Neuronal stem cell (in vitro differentiated cells): ENCODE results near the gene TUBA4B.

ENCODE experiments used
- DNase-seq: peaks from one replicate; pipeline ENCODE4 v3.0.0-alpha.2; 2013; ENCODE audit warnings: low spot score
- H2AFZ ChIP-seq: one replicate; pipeline ENCODE4 v1.6.1; 2013; ENCODE audit warnings: mild to moderate bottlenecking, low read length, inconsistent platforms
- H2AK5ac ChIP-seq: 2 replicates; pipeline ENCODE4 v1.6.1; 2013; ENCODE audit warnings: low read depth, mild to moderate bottlenecking, inconsistent platforms, low read length, moderate library complexity, mixed read lengths
- H2BK120ac ChIP-seq: 2 replicates; pipeline ENCODE4 v1.6.1; 2013; ENCODE audit warnings: low read depth, mild to moderate bottlenecking, inconsistent platforms, low read length, moderate library complexity, mixed read lengths
- H2BK12ac ChIP-seq: one replicate; pipeline ENCODE4 v1.6.1; 2013; ENCODE audit warnings: low read length, inconsistent platforms
- H2BK15ac ChIP-seq: 2 replicates; pipeline ENCODE4 v1.6.1; 2013; ENCODE audit warnings: mild to moderate bottlenecking, low read length, inconsistent platforms, mixed read lengths
- H2BK5ac ChIP-seq: one replicate; pipeline ENCODE4 v1.6.1; 2013; ENCODE audit warnings: inconsistent platforms, mild to moderate bottlenecking, low read length, moderate library complexity
- H3K14ac ChIP-seq: one replicate; pipeline ENCODE4 v1.6.1; 2013; ENCODE audit warnings: low read length, inconsistent platforms
- H3K18ac ChIP-seq: 2 replicates; pipeline ENCODE4 v1.6.1; 2013; ENCODE audit warnings: low read length, inconsistent platforms
- H3K23ac ChIP-seq: 2 replicates; pipeline ENCODE4 v1.6.1; 2013; ENCODE audit warnings: low read depth, mild to moderate bottlenecking, mixed read lengths, low read length, inconsistent platforms; ENCODE audit not compliant: poor library complexity
- H3K27ac ChIP-seq: replicated peaks from 3 replicates; pipeline ENCODE4 v1.5.1; 2013; ENCODE audit warnings: low read length, inconsistent platforms
- H3K27me3 ChIP-seq, 3 experiments: 2 replicates each; pipeline ENCODE4 v1.6.1; 2013; ENCODE audit warnings: low read length in 3 of 3, mild to moderate bottlenecking in 2 of 3, inconsistent platforms in 1 of 3, low read depth in 1 of 3, mixed read lengths in 1 of 3, moderate library complexity in 1 of 3; ENCODE audit not compliant: control insufficient read depth in 3 of 3, insufficient read depth in 3 of 3
- H3K36me3 ChIP-seq, 2 donors: replicated peaks in 1 of 2; 2 replicates each; pipeline ENCODE4 v1.6.1; 2013; ENCODE audit warnings: low read length in 2 of 2; ENCODE audit not compliant: control insufficient read depth in 2 of 2, insufficient read depth in 2 of 2
- H3K4ac ChIP-seq: 2 replicates; pipeline ENCODE4 v1.6.1; 2013; ENCODE audit warnings: inconsistent platforms, mild to moderate bottlenecking, low read length, moderate library complexity
- H3K4me1 ChIP-seq, 2 donors: 1 replicate in 1 of 2; 2 replicates in 1 of 2; pipeline ENCODE4 v1.6.1; 2013; ENCODE audit warnings: low read length in 2 of 2, low read depth in 1 of 2; ENCODE audit not compliant: control insufficient read depth in 2 of 2, insufficient read depth in 1 of 2
- H3K4me2 ChIP-seq: one replicate; pipeline ENCODE4 v1.6.1; 2013; ENCODE audit warnings: mild to moderate bottlenecking, low read length, inconsistent platforms; ENCODE audit not compliant: insufficient read depth, poor library complexity, severe bottlenecking
- H3K4me3 ChIP-seq, 2 donors: 2 replicates each; pipeline ENCODE4 v1.5.1; 2013; ENCODE audit warnings: low read length in 2 of 2, mild to moderate bottlenecking in 2 of 2, inconsistent platforms in 1 of 2, moderate library complexity in 1 of 2
- H3K79me1 ChIP-seq: one replicate; pipeline ENCODE4 v1.6.1; 2013; ENCODE audit warnings: low read depth, mild to moderate bottlenecking, inconsistent platforms, low read length, moderate library complexity
- H3K9ac ChIP-seq: one replicate; pipeline ENCODE4 v1.6.1; 2013; ENCODE audit warnings: mild to moderate bottlenecking, low read depth, low read length, inconsistent platforms; ENCODE audit not compliant: poor library complexity
- H3K9me3 ChIP-seq, 2 donors: replicated peaks in 1 of 2; 2 replicates each; pipeline versions ENCODE3 to v1.6.1; 2013; ENCODE audit warnings: low read length in 2 of 2, mild to moderate bottlenecking in 2 of 2, inconsistent platforms in 1 of 2, low read depth in 1 of 2, mixed read lengths in 1 of 2, moderate library complexity in 1 of 2; ENCODE audit not compliant: control insufficient read depth in 2 of 2, insufficient read depth in 1 of 2
- H4K8ac ChIP-seq: one replicate; pipeline ENCODE4 v1.6.1; 2013; ENCODE audit warnings: low read depth, mild to moderate bottlenecking, inconsistent platforms, low read length, moderate library complexity
- H4K91ac ChIP-seq: one replicate; pipeline ENCODE4 v1.6.1; 2013; ENCODE audit warnings: low read length, low read depth, mild to moderate bottlenecking, inconsistent platforms; ENCODE audit not compliant: poor library complexity
- WGBS, 2 donors: extraction: QIAGEN DNeasy Blood & Tissue Kit; methylation state at CpG; one replicate each; pipeline ENCODE4 v1.1.7; 2013; ENCODE audit warnings: missing lambda C conversion rate in 2 of 2, mixed read lengths in 1 of 2; ENCODE audit not compliant: insufficient read length in 2 of 2, insufficient replicate concordance in 1 of 2; ENCODE audit errors: extremely low coverage in 2 of 2; 5-methylcytosine and 5-hydroxymethylcytosine counted together

TUBA4B gene

DNA sequence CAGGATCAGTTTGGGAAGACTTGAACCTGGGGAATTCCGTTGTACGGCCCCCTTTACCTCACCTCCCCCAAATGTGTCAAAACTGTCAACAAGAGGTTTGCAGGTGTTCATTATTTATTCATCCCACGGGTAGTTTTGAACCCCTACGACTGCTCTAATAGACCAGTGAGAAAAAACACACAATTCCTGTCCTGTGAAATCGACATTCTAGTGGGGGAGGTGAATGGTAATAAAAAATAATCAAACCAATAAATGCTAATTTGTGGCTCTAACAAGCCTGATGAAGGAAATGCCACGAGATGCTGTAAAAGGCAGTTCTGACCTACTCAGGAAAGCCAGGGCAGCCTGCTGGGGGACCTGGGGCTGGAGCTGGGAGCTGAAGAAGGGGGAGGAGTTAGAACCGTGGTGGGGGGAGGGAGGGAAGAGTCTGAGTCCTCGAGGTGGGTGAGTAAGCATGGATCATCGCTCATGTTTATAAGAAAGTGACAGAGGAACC, 25.7 kb downstream of the TUBA4B start:
- WGBS, 2 donors, result no CpG with 5 or more reads among the region's 9 CpGs
- no peak overlapping the region for H2BK12ac ChIP-seq
- peak overlapping the region; percentile 81 for H3K4me2 ChIP-seq
- H3K4me3 ChIP-seq, result peak overlapping the region; percentile 62 to 75
- H4K91ac ChIP-seq, result no peak overlapping the region
- H2BK5ac ChIP-seq, result no peak overlapping the region
- H3K27ac ChIP-seq, result peak overlapping the region; percentile 81
- peak overlapping the region; percentile 96 for H2AFZ ChIP-seq
- peaks cover 21 to 24% of the 10 kb centered on the region in 2 donors for H3K4me1 ChIP-seq
- no peak overlapping the region for H2BK15ac ChIP-seq
- H2BK120ac ChIP-seq, result no peak overlapping the region
- no peaks in the 10 kb centered on the region for H3K9me3 ChIP-seq
- no peaks in the 10 kb centered on the region for H3K79me1 ChIP-seq
- no peak overlapping the region for H3K4ac ChIP-seq
- peaks cover 0 to 12% (median 3%) of the 10 kb centered on the region in 3 experiments for H3K27me3 ChIP-seq
- peak overlapping the region; percentile 34 for H3K9ac ChIP-seq
- H3K36me3 ChIP-seq, result peaks cover 16 to 28% of the 10 kb centered on the region in 2 donors
- peak overlapping the region; percentile 17 for H2AK5ac ChIP-seq
- peak overlapping the region; percentile 70 for H3K18ac ChIP-seq
- H3K23ac ChIP-seq, result no peak overlapping the region
- no peak for DNase-seq
- no peak overlapping the region for H3K14ac ChIP-seq
- no peak overlapping the region for H4K8ac ChIP-seq

DNA sequence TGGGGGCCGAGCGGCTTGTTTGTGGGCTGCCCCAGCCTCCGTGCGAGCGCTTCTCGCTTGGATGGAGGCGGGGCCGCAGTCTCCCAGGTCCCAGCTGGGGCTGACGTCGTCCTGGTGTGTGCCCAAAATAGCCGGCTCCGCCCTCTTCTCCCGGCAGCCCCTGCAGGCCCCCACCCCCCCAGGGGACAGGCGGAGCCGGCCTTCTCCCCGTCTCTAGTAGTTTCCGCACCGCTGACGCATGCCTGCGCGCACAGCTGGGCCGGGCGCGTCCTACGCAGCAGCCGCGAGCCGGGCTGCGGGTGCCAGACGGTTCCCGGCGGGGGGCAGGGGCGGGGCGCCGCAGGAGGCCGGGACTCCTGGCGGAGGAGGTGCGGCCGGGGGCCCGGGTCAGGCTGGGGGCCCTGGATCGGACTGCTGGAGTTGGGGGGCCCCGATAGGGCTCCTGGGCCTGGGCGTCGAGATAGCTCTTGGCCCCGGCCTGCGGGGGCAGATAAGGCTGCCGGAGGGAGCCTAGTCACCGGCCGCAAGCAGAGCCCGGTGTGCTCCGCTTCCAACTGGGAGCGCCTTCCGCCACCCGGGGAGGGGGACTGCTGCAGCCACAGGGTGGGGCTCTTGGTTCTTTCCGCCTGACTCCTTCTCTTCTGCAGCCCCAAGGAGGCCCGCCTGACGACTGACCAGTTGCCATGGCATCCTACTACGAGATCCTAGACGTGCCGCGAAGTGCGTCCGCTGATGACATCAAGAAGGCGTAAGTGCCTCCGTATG, 26.3 kb downstream of the TUBA4B start, which contains the start of gene DNAJB2:
DNAJB2 (plus strand) TSS at position 216 of the 765 bp plus-strand sequence; CDS start at position 684, 468 bp downstream.
- H2BK120ac ChIP-seq, result no peak within 1 kb of the TSS
- no peak within 1 kb of the TSS for H2BK12ac ChIP-seq
- no peak within 1 kb of the TSS for H3K14ac ChIP-seq
- H3K23ac ChIP-seq, result peak within 1 kb of the TSS; percentile 15
- peaks cover 19% of the 10 kb centered on the region in 2 donors for H3K4me1 ChIP-seq
- peak; percentile 92 for DNase-seq
- peak within 1 kb of the TSS; percentile 96 for H2AFZ ChIP-seq
- WGBS, 2 donors, result no CpG with 5 or more reads among the region's 65 CpGs
- H3K79me1 ChIP-seq, result no peaks in the 10 kb centered on the region
- H4K8ac ChIP-seq, result no peak within 1 kb of the TSS
- peak within 1 kb of the TSS; percentile 81 for H3K27ac ChIP-seq
- peak within 1 kb of the TSS; percentile 62 to 78 for H3K4me3 ChIP-seq
- H3K36me3 ChIP-seq, result peaks cover 17 to 34% of the 10 kb centered on the region in 2 donors
- peak within 1 kb of the TSS; percentile 90 for H2BK5ac ChIP-seq
- H3K9ac ChIP-seq, result peak within 1 kb of the TSS; percentile 74
- H3K18ac ChIP-seq, result peak within 1 kb of the TSS; percentile 90
- no peak within 1 kb of the TSS for H3K4ac ChIP-seq
- no peaks in the 10 kb centered on the region for H3K9me3 ChIP-seq
- H4K91ac ChIP-seq, result no peak within 1 kb of the TSS
- peaks cover 0 to 9% (median 3%) of the 10 kb centered on the region in 3 experiments for H3K27me3 ChIP-seq
- peak within 1 kb of the TSS; percentile 97 for H3K4me2 ChIP-seq
- peak within 1 kb of the TSS; percentile 60 for H2AK5ac ChIP-seq
- peak within 1 kb of the TSS; percentile 78 for H2BK15ac ChIP-seq

DNA sequence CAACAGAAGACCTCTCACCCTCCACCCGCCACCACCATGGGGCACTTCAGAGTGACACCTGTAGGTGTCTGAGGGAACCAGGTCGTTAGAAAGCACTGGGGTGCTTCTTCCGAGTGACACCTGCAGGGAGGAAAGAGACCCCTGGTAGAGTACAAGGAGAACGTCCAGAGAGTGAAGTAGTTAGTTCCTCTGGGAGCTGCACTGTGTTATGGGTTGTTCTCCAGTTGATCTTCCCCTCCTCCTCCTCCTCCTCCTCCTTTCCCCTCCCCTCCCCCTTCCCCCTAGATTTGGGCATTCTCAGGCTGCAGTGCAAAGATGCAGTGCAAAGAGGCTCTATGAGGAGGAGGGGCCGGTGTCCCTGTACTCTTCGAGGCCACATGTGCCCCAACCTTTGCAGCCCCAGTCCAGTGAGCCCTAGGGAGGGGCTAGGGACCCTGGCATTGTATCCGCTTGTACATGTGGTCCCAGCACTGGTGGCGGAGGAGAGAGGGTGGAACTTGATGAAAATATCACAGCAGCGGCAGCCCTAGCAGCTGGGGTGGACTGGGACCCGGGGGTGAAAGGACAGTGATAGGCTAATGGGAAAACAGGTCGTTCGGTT, 27.0 kb downstream of the TUBA4B start:
- H2BK5ac ChIP-seq, result peak overlapping the region; percentile 90
- H3K27me3 ChIP-seq, result peaks cover 0 to 8% (median 3%) of the 10 kb centered on the region in 3 experiments
- peak overlapping the region; percentile 90 for H3K18ac ChIP-seq
- H3K79me1 ChIP-seq, result peaks cover under 1% of the 10 kb centered on the region
- DNase-seq, result no peak
- H2BK12ac ChIP-seq, result no peak overlapping the region
- H3K36me3 ChIP-seq, result peaks cover 20 to 39% of the 10 kb centered on the region in 2 donors
- peak overlapping the region; percentile 15 for H3K23ac ChIP-seq
- no CpG with 5 or more reads among the region's 12 CpGs for WGBS, 2 donors
- no peak overlapping the region for H3K14ac ChIP-seq
- peak overlapping the region; percentile 60 for H2AK5ac ChIP-seq
- no peak overlapping the region for H4K8ac ChIP-seq
- H3K4me3 ChIP-seq, result peak overlapping the region; percentile 62 to 78
- no peaks in the 10 kb centered on the region for H3K9me3 ChIP-seq
- H2BK120ac ChIP-seq, result no peak overlapping the region
- H4K91ac ChIP-seq, result no peak overlapping the region
- peak overlapping the region; percentile 78 for H2BK15ac ChIP-seq
- H3K4me1 ChIP-seq, result peaks cover 15 to 18% of the 10 kb centered on the region in 2 donors
- H3K4ac ChIP-seq, result no peak overlapping the region
- peak overlapping the region; percentile 96 for H2AFZ ChIP-seq
- H3K27ac ChIP-seq, result no peak overlapping the region
- peak overlapping the region; percentile 74 for H3K9ac ChIP-seq
- peak overlapping the region; percentile 97 for H3K4me2 ChIP-seq

DNA sequence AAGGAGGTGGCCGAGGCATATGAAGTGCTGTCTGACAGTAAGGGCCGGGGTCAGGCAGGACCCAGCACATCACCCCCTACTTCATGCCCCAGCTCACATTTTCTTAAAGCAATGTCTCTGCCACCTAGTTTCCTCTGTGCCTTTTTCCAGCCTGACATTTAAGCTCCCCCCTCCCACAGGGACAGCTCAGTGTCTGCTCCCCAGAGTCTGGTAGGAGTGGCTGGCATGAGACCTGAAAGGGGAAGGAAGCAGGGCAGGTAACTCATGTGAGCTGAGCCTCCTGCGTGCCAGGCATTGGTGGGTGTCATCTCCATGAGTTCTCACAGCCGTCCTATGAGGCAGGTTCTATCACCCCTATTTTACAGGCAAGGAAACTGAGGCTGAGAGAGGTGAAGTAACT, 27.6 kb downstream of the TUBA4B start:
- H3K4ac ChIP-seq, result no peak overlapping the region
- no peaks in the 10 kb centered on the region for H3K9me3 ChIP-seq
- no peak overlapping the region for H2BK15ac ChIP-seq
- H2BK120ac ChIP-seq, result no peak overlapping the region
- no peak overlapping the region for H3K18ac ChIP-seq
- no peak overlapping the region for H3K4me2 ChIP-seq
- H4K8ac ChIP-seq, result peak overlapping the region; percentile 4
- H3K4me3 ChIP-seq, result no peak overlapping the region
- peak overlapping the region; percentile 57 for H3K9ac ChIP-seq
- peaks cover 0 to 3% (median 3%) of the 10 kb centered on the region in 3 experiments for H3K27me3 ChIP-seq
- H3K14ac ChIP-seq, result no peak overlapping the region
- peaks cover 4% of the 10 kb centered on the region for H3K79me1 ChIP-seq
- no peak overlapping the region for H4K91ac ChIP-seq
- no peak overlapping the region for H2AFZ ChIP-seq
- no peak overlapping the region for H2AK5ac ChIP-seq
- peaks cover 15 to 18% of the 10 kb centered on the region in 2 donors for H3K4me1 ChIP-seq
- H2BK5ac ChIP-seq, result no peak overlapping the region
- DNase-seq, result no peak
- H3K27ac ChIP-seq, result no peak overlapping the region
- peaks cover 20 to 39% of the 10 kb centered on the region in 2 donors for H3K36me3 ChIP-seq
- H2BK12ac ChIP-seq, result no peak overlapping the region
- no peak overlapping the region for H3K23ac ChIP-seq
- no CpG with 5 or more reads among the region's 4 CpGs for WGBS, 2 donors
